Activated naive CD8-positive, alpha-beta T cell treated with anti-CD3 and anti-CD28 coated beads, Interleukin-2, amount 50 U/mL, for 16 hours (primary cell): ENCODE measurements around the gene NACC2.

ENCODE experiments used
- DNase-seq: peaks from one replicate; pipeline ENCODE4 v3.0.0-alpha.2; 2020; ENCODE audit warnings: low read depth, low spot score

NACC2 gene

GRCh38 chr9:136129176-136129575 lies 34.1 kb upstream of the NACC2 start:
- no peak for DNase-seq

GRCh38 chr9:136128436-136128835 lies 33.3 kb upstream of the NACC2 start:
- no peak for DNase-seq

DNA sequence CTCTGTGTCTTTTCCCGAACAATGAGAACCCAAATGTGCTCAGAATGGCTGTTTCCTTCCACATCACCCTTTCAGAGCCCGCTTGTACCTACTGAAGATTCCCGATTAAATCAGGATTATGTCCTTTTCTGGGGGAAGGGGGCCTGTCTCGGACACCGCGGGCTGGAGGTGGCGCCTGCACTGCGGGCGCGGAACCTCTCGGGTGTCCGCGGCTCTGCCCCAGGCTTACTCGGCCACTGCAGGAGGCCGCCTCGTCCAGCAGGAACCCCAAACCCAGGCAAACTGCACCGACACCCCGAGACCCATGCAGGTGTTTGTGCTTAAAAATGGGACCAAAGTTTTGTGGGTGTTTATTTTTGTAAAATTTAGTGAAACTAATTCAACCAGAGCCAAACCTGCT lies 32.2 kb upstream of the NACC2 start:
- no peak for DNase-seq

- DNase-seq = no peak
These were observed 30.0 kb upstream of the NACC2 start for GRCh38 chr9:136124976-136125692.

DNA sequence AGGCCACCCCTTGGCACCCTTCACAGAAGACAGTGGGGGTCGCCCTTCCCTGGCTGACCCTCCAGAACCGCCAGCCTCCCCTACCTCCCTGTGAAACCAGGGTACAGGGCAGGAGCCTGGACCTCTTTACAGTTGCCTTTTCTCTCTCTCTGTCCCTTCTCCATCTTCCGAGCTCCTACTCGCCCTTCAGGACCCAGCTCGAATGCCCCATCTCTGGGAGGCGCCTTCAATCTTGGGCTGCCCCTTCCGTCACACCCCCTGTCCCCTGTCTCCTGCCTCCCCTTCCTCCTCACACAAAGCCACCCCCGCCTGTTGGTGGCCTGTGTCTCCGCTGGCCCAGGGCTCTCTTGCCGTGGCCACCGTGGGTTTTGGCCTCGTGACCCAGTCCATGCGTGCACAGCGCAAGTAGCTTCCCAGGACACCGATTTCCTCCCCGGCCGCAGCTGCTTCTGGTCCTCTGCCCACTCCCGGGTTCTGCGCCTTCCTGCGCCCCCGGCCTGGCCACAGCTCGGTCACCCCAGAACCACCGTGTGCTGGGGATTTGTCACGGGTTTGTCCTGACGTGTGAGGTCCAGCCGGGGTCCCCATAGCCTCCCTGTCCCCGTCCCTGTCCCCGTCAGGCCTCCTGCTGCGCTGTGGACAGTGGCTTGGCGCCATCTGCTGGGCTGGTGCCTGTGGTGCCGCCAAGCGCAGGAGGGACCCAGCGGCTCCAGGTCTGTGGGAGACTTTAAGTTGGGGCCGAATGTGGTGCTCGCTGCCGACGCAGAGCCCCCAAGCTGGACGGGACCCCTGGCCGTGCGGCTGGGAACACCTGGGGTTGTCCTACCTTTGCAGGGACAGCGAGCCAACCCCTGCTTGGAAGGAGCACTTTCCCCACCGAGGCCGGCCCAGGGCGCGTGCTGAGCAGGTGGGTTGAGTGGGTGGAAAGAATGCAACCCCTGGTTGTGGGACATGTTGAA lies 27.6 kb upstream of the NACC2 start:
- peak; percentile 60 for DNase-seq

DNA sequence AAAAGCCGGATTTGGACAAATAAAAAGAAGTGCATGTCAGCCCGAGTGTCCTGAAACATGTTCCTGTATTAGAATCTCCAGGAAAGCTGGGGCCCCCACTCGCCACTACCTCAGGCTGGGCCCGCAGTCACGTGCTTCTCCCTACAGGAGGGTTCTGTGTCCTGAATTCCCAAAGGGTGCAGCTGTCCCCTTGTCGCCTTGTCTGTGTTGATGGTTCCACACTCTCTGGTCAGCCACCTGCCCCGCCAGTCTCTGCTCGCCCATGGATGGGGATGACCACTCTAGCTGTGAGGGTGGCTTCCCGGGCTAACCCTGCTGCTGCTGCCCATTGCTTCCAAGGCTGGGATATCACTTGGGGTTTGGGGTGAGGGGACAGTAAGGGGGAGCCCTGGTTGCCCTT lies 26.7 kb upstream of the NACC2 start:
- DNase-seq = no peak

DNA sequence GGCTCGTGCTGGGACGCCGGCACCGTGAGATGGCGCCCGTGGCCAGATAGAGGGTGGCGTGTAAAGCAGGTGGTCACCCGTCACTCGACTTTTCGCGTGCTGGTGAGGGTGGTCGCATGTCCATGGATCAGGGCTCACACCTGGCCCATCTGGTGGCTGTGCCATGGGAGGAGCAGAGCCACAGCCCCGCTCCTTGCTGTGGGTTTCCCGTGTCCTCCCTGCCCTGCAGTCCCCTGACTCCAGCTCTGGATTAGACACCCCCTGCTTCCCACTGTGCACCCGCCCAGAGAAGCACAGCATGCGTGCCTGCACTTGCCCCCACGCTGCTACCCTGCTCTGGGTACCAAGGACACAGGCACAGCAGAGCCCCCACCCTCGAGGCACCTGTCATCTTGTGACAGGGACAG lies 25.4 kb upstream of the NACC2 start:
- no peak for DNase-seq

- no peak for DNase-seq
These were observed 24.8 kb upstream of the NACC2 start for GRCh38 chr9:136119883-136120393.

GRCh38 chr9:136119061-136119882 lies 24.2 kb upstream of the NACC2 start:
- no peak for DNase-seq

DNA sequence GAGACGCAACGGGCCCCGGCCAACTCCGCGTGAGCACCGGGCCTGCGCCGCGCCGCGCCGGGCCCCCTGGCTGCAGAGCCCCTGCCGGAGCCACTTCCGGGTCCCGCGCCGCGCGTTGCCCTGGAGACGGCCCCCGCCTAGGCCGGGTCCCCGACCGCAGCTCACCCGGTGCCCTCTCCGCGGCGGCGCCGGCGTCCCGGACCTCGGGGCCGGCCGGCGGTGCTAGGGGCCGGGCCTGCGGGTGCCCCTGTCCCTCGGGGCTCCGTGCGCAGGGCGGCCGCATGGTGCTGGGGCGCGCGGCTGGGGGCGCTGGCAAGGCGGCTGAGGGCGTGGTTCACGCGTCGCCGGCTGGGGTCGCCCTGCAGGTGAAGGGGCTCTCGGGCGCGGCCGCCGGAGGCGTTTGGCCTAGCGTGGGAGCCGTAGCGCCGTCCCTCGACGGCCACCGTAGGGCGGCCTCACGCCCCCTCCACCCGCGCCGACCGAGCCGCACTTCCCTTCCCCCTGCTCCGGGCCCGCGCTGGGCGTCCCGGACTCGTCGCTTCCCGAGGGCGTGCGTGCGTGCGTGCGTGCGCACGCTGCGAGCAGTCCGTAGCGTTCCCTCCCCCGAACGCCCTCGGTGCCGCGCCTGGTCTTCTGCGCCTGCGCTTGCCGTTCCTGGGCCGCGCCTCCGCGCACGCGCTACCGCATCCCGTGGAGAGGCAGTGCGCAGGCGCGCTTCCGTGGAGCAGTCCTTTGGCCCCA lies 23.4 kb upstream of the NACC2 start, which contains the start of gene TMEM250:
Gene TMEM250, minus strand, starts transcription at position 556 of the 741 bp plus-strand sequence. CDS start 1,975 bp downstream, outside the sequence.
- peak; percentile 88 for DNase-seq

GRCh38 chr9:136117916-136118319 lies 22.8 kb upstream of the NACC2 start:
- no peak for DNase-seq

- DNase-seq = no peak
These were observed 22.3 kb upstream of the NACC2 start for GRCh38 chr9:136117291-136117915.

GRCh38 chr9:136116360-136117098 lies 21.4 kb upstream of the NACC2 start:
- DNase-seq = no peak

DNA sequence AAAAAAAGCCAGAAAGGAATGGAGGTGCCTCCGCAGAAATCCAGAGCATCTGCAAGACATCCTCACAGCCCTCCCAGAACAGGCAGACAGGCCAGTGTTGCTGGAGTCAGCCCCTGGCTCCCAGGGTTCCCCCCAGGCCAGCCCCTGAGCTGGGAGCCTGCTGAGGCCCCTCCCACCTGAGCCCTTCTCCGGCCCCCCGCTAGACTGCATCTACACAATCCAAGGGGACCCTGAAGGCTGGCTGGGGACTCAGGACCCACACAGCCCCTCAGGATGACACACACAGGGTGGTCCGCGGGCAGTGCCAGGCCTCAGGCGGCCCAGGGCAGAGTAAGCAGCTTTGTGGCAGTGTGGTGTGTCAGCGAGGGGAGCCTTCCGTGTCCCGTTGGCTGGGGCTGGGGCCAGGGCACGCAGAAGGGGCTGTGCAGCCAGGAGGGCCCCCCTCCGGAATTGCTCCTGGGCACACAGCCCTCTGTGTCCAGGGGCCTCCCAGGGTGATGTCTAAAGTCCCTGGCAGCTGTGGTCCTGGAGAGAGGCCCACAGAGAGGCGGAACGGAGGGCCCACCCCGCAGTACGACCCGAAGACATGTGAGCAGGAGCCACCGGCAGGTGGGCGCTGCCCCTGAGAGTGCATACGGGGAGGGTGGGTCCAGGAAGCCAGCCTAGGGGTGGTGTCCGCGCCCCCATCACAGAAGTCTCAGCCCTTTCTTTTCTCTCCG lies 20.7 kb upstream of the NACC2 start:
- DNase-seq = no peak

DNA sequence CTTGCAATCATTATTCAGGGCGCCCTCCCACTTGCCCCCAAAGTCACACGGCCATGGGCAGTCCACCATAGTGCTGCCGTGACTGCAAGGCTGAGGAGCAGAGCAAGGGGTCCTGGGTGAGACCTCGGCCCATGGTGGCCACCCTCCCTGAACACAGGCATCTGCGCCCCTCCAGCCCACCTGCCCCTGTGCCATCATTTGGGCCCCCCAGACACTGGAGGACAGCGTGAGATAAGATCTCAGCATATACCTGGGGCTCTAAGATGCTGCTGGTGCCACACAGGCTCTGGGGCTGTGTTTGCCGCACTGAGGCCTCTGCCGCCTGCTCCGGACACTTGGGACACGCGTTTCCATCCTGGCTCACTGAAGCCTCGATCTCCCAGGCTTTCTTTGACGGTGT lies 20.1 kb upstream of the NACC2 start:
- DNase-seq = no peak

- no peak for DNase-seq
These were observed 19.5 kb upstream of the NACC2 start for GRCh38 chr9:136114610-136115009.

DNA sequence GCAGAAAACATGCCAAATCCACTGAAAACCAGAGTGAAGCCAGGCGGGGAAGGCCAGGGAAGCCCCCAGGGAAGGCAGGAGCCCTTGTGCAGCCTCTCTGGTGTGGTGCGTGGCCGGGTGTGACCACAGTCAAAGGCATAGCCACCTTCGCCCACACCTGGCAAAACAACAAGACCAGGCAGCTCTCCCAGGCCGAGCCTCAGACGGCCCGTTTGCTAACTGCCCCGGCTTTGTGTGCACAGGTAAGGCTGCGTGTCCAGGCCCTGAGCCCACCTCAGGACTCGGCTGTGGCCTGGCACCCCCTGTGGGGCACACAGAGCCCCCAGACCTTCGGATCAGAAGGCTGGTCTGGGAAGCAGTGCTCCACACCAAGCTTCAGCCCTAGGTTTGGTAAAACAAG lies 17.5 kb upstream of the NACC2 start:
- DNase-seq = no peak

DNA sequence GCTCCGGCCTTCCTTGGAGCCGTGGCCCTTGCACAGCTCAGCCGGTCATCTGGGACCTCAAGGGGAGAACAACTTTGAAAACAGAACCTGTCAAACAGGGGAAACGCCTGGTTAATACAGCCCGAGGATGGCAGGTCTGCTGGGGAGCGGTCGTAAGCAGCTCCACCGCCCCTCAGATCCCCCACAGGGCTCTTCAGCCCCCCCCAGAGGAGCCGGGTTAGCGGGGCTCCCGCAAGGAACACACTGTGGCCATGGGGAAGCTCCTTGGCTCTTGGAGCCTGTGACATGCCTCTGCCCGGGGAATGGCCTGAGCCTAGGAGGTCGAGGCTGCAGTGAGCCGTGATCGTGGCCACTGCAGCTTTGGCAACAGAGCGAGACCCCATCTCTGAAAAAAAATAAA lies 16.8 kb upstream of the NACC2 start:
- no peak for DNase-seq

- DNase-seq = no peak
These were observed 16.1 kb upstream of the NACC2 start for GRCh38 chr9:136111190-136111589.
